HK-2 (cell line): Measurements from ENCODE around the gene DCLK1.
A peak's percentile ranks its signal among the peaks of the same experiment; 100 is the strongest.

Experiments
- DNase-seq: peaks from one replicate; pipeline ENCODE4 v3.0.0-alpha.2; 2018; ENCODE audit not compliant: unreplicated experiment

DCLK1 gene

GRCh38 chr13:36131222-36131930 is at the start of gene DCLK1:
TSS of gene DCLK1 (minus strand) at chr13:36131382.
- DNase-seq: peak; percentile 27

- no peak for DNase-seq
Observed at GRCh38 chr13:36175621-36176020, 44.4 kb upstream of the DCLK1 start.

DNA sequence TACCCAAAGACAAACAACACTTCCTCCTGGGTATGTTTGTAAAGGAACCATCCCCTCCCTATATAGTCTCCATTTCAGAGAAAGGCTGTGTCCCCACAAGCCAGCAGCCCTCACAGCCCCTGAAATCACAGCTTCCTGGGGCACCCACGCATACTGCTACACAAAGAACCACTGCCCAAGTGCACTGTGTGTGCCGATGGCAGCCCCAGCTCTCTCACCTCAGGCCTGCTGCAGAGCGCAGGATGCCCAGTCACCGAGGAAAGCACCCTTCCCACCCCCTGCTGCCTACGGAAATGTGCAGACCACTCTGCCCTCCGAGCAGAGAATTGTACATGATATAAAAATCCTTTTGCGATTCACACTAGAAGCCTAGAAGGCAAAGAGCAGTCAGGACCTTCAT is 43.7 kb upstream of the DCLK1 start:
- no peak for DNase-seq

DNA sequence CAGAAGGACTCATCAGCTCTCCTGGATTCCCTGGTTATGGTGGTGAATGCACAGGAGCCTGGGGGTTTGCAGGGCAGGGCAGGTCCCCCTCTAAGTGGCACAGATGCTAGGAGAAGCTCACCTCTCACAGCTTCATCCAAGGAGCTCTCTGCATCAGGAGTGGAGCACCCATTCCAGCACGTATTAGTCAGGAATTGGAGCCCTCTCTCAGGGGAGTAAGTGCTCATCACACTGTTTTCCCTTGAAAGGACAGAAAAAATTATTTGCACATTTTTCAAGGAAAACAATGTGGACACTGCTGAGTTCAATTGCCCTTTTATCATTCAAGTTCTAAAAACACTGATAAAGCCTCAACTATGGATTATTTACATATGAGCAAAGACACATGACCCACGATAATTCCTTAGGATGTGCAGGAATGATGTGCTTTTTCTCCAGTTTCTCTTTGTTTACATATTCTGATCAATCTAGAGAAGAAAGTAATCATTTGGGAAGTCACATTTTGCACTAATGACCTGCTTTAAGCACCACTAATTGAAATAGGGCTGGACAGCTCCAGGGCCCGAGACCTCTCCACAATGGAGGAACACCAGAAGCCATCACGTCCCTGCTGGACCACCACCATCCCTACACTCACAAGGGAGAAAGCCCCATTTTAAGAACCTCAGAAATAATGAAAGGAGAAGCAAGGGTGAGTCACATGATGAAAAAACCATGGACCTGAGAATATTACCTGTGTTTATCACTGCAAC is 42.6 kb upstream of the DCLK1 start:
- no peak for DNase-seq

GRCh38 chr13:36166046-36166445 is 34.9 kb upstream of the DCLK1 start:
- DNase-seq: no peak

DNA sequence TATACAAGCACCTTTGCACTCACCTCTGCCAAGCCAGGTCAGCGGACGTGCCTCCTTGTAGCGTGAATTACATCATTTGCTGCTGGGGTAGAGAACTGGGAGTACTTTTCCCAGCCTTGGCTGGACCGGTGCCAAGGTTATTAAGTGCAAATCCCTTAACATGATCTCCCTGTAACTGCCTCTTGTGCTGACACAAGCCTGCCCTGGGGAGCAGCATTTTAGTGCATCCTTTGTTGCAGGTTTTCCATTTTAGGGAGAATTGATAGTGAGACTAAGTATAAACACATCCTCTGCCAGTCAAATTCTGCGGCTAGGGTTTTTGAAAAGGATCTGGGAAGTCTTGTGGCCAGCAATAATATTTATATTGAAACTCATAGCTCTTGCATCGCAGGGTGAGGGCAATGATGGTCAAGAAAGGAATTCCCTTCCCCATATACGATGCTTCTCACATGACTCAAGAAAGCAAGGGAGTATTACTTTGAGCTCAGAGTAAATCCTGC is 32.7 kb upstream of the DCLK1 start:
- no peak for DNase-seq

GRCh38 chr13:36163286-36163685 is 32.1 kb upstream of the DCLK1 start:
- no peak for DNase-seq

DNA sequence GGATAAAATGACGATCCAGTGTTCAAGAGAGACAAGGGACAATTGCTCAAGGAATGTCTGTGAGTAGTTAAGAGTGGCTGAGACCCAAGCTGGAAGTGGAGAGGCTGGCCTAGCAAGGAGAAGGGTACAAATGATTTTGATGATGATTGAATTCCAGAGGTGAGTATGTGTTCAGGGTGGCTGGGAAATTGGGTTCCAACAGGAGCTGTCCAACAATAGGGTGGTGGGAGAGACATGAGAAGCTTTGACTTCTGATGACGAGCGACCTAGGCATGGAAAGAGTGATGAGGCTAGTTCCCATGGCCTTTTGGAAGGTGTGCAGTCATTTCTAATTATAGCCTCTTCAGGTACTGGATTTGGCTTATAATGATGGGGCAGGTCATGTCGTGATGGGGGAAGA is 29.1 kb upstream of the DCLK1 start:
- DNase-seq: no peak

DNA sequence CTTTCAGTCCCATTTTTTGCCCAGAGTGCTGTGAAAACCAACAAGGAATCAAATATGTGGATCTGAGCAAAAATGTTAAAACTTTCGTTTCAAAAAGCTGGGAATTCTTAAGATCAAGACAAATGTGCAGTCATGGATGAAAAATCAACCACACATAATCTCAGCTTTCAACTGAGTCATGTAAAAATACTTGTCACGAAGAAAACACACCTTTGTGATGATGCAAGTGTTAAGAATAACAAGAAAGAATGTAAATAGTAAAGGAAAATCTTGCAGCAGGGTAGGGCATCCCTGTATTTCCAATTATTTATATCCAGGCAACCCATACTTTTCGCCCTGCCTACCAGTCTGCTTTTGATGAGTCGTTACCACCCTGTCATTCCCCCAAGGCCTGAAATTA is 27.4 kb upstream of the DCLK1 start:
- no peak for DNase-seq

DNA sequence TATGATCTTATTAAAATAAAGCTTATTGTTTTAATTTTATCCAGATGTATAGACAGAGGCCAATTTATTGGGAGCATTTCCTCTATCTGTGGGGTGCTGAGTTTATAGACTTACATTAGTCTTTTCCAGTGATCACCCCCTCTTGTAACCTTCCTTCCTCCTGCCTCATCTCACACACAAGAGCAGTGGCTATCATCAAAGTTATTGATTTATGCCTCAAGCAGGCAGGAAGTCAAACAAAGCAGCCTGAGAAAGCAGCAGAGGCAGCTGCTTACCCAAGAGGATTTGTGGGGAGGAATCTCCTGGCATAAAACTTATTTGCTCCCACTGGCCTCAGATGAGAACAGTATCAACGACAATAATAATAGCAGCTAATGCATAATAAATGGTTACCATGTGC is 26.3 kb upstream of the DCLK1 start:
- DNase-seq: no peak

DNA sequence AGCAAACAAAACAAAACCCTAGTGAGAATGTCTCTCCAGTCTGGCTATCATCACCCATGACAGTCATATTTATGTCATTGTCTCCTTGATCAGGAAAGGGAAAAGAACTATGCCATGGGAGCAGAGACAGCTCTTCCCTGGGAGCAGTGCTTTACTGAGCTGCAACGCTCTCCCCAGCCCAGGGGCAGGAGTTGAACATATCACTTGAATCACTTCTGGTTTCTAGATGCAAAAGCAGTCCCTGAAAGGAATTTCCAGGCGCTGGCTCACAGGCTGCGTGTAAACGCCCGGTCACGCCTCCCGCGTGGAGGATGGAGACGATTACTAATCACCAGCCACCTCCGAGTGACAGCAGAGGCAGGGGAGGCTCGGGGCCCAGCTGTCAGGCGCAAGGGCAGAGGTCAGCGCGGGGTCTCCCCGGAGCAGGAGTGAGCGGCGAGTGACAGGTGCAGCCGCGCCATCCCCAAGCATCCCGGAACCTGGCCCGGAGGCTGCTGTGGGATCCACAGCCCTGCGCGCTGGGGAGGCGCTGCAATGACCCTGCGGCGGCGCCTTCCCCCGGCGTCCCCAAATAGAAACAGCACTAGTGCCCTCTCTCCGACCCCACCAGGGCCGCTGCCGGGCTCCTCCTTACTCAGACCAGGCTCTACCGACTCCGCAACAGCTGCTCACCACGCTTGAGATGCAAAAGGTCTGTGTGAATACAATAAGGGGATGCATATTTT is 23.5 kb upstream of the DCLK1 start:
- no peak for DNase-seq

DNA sequence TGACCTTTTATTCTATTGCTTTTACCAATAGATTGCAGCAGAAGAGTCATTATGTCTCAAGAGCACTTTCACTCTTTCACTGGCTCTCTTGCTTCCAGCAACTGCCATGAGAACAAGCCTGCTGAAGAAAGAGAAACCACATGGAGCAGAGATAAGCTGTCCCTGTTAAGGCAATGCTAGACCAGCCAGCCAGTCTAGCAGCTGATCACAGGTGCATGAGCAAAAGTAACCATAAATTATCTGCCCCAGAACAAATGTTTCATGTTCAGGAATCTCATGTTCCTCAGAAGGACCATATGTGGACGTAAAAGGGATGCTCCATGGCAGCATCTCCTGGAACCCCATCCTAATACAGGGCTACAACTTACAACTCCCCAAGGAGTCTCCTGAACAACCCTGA is 20.4 kb upstream of the DCLK1 start:
- DNase-seq: no peak

DNA sequence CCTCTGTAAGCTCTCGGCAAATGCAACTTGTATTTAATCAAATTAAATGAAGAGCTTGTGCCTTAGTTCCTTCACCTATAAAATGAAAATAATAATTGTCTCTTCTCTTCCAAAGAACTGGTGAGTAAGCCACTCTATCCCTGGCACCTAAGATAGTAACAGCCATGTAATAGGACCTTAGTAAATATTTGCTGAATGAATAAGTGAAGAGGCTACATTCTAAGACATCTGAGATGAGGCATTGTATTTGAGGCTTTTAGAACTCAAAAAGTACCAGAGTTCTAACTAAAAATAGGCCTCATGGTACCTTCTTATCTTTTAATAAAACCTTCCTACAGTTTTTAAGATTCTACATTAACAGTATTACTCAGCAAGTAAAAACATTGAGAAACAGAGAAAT is 17.3 kb upstream of the DCLK1 start:
- DNase-seq: no peak

GRCh38 chr13:36147330-36147729 is 16.1 kb upstream of the DCLK1 start:
- DNase-seq: no peak

DNA sequence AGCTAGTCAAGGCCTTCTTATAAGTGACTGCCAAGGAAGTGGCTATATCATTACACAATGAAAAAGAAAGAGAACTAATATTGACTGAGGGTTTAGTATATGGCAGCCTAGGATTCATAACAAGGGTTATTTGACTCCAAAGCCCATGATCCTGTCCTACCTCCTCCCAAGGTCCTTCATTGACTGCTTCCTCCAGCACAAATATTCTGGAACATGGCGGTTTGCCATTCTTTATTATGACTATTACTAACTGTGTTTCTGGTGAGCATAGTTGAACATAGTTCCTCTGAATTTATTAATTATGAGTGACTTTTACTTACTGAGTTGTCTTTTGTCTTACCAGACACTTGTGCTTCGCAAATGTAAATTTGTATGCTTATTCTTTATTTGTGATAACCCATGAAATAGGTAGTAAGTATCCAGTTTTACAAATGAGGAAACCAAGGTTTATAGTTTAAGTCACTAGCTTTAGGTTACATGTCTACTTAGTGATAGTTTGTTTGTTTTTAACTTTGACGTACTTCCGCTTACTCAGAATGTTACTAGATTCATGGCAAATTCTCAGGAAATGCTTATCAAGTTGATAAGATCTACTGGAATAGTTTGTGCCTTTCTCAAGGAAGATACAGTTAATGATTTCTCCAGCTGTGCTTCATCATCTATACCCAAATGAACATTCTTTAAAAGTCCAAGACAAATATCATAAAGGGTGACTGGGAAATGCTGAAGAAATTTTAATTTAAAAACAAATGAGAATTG is 15.5 kb upstream of the DCLK1 start:
- no peak for DNase-seq

- DNase-seq: no peak
Observed at GRCh38 chr13:36143738-36144137, 12.6 kb upstream of the DCLK1 start.

DNA sequence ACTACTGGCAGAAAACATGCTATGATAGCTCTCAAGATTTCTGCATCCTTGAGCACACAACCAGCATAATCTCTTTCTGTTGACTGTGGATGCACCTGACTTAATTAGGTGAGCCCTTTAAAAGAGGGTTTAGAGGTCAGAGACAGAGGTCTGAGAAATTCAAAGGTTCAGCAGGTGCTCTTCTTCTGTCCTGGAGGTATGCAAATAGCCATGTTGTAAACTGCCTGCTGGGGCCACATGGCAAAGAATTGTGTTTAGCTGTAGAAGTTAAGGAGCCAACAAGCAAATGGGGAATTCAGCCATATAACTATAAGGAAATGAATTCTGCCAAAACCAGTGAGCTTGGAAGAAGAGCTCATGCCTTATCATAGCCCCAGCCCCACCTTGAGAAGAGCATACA is 11.6 kb upstream of the DCLK1 start:
- DNase-seq: no peak

DNA sequence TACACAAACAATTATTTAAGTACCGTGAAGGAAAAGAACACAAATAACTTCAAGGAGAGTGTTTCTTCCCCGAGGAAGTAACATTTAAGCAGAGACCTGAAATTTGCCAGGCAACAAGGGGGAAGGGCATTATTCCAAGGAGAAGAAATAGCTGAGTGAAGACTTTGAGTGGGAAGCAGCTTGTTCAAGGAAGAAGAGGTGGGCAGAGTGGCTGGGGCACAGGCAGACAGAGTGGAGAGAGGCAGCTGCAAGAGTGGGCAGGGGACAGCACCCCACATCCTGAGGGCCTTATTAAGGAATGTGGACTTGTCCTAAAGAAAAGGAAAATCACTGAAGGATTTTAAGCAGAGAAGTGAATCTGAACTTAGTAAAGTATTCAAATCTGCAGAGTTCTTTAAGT is 4.7 kb upstream of the DCLK1 start:
- DNase-seq: no peak

GRCh38 chr13:36134632-36135031 is 3.5 kb upstream of the DCLK1 start:
- DNase-seq: no peak

- no peak for DNase-seq
Observed at GRCh38 chr13:36133950-36134626, 2.9 kb upstream of the DCLK1 start.

GRCh38 chr13:36132376-36132775 is 1.2 kb upstream of the DCLK1 start:
- DNase-seq: no peak
